Measurements from ENCODE around the gene CTDSPL2.
"Not testable (repeated sequence)": the region's sequence is repeated elsewhere in the genome, so short reads cannot be mapped to it uniquely, and the experiment has no call there.

CTDSPL2 gene

GRCh38 chr15:44482090-44482489 lies 54.7 kb downstream of the CTDSPL2 start:
- DNase-seq: no peak

GRCh38 chr15:44485880-44486279 lies 58.5 kb downstream of the CTDSPL2 start:
- DNase-seq: no peak

GRCh38 chr15:44489464-44489863 lies 62.0 kb downstream of the CTDSPL2 start:
- DNase-seq: no peak

- no peak for DNase-seq
These were observed 63.2 kb downstream of the CTDSPL2 start for GRCh38 chr15:44490622-44491021.

- no peak for DNase-seq
These were observed 64.6 kb downstream of the CTDSPL2 start for GRCh38 chr15:44492040-44492439.

- DNase-seq: no peak
These were observed 65.2 kb downstream of the CTDSPL2 start for GRCh38 chr15:44492672-44493071.

GRCh38 chr15:44495562-44495961 lies 68.1 kb downstream of the CTDSPL2 start:
- DNase-seq: no peak

- DNase-seq: no peak
These were observed 73.1 kb downstream of the CTDSPL2 start for GRCh38 chr15:44500555-44500954.

GRCh38 chr15:44501768-44502366 lies 74.4 kb downstream of the CTDSPL2 start:
- peak in 1 of 58 donors; percentile 53 for DNase-seq

- DNase-seq: no peak
These were observed 89.0 kb downstream of the CTDSPL2 start for GRCh38 chr15:44516436-44516835.

- no peak for DNase-seq
These were observed 92.1 kb downstream of the CTDSPL2 start for GRCh38 chr15:44519537-44519936.

GRCh38 chr15:44525018-44525417 lies 97.6 kb downstream of the CTDSPL2 start:
- no peak for DNase-seq

- DNase-seq: no peak
These were observed 99.8 kb downstream of the CTDSPL2 start for GRCh38 chr15:44527241-44527640.

- no peak for DNase-seq
These were observed 102.6 kb downstream of the CTDSPL2 start for GRCh38 chr15:44529864-44530604.

GRCh38 chr15:44530653-44531052 lies 103.2 kb downstream of the CTDSPL2 start:
- no peak for DNase-seq

GRCh38 chr15:44532275-44532674 lies 104.8 kb downstream of the CTDSPL2 start:
- DNase-seq: not testable (repeated sequence)

- DNase-seq: no peak
These were observed 105.3 kb downstream of the CTDSPL2 start for GRCh38 chr15:44532689-44533088.

- DNase-seq: no peak
These were observed 107.7 kb downstream of the CTDSPL2 start for GRCh38 chr15:44535092-44535491.

GRCh38 chr15:44535523-44536301 lies 108.3 kb downstream of the CTDSPL2 start:
- peak in 9 of 58 donors; percentile 14 to 49 (median 38) for DNase-seq

- DNase-seq: peak in 57 of 58 donors; percentile 61 to 98 (median 91)
These were observed 109.0 kb downstream of the CTDSPL2 start for GRCh38 chr15:44536302-44536961.

- peak in 57 of 58 donors; percentile 5 to 98 (median 92) for DNase-seq
These were observed 109.7 kb downstream of the CTDSPL2 start, which contains the start of gene EIF3J for GRCh38 chr15:44536962-44537734. EIF3J (plus strand) TSS chr15:44537147; CDS start chr15:44537195, 48 bp downstream.
